ENCODE results near the gene KLRC4. TPM values are rescaled to one million over a fixed set of nuclear protein-coding genes. Genes with fewer than 3 reads are reported as not detected.

The KLRC4 gene
- total RNA-seq, 2 donors from 2014 or later = 5.4 to 17.8 TPM

DNA sequence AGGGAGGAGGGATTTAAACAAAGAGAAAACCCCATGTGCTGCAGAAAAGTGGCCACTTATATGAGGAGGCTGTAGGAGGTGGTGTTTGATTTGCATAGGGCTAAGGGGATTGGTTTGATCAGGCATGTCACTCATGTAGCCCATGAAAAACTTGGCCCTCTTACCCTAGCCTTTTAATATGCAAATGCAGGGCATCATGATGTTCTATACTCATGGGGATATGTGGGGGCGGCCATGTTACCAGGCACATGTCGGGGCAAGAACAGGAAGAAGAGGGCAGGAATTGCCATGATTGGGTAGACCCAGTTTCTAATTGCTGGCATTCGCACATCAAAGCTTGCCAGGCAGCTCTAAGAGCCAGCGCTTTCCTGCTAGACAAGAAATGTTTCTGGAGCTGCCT lies 48.5 kb downstream of the KLRC4 start:
- H3K36me3 Mint-ChIP-seq = peaks cover 4% of the 10 kb centered on the region
- H3K27ac Mint-ChIP-seq = peak overlapping the region; percentile 14 to 39
- no peak for ATAC-seq
- no peak overlapping the region for H3K4me3 Mint-ChIP-seq
- H3K9me3 Mint-ChIP-seq = no peaks in the 10 kb centered on the region
- no peak for DNase-seq (ENCODE audit: low spot score)
- H3K27me3 Mint-ChIP-seq = no peaks in the 10 kb centered on the region
- H3K4me1 Mint-ChIP-seq (ENCODE audit: low read depth in 2 of 2) = peaks cover 29 to 39% of the 10 kb centered on the region in 2 donors

DNA sequence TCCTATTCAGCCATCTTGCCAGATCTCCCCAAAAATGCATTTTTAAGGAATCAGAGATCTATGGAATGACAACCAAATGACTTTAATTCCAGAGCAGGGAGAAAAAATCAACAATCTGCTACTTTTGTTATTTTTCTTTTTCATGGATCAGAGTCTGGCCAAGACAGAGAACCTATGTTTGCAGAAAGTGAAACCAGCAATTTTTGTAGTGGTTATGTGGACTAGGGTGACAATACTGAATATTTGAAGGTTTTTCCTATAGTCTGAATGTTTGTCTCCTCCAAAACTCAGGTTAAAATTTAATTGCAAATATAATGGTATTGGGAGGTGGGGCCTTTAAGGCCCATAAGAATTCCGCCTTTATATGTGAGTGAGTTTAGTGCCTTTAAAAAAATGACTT lies 50.6 kb downstream of the KLRC4 start:
- peak overlapping the region; percentile 55 to 66 for H3K27ac Mint-ChIP-seq
- no peaks in the 10 kb centered on the region for H3K9me3 Mint-ChIP-seq
- peaks cover 33 to 42% of the 10 kb centered on the region in 2 donors for H3K4me1 Mint-ChIP-seq (ENCODE audit: low read depth in 2 of 2)
- ATAC-seq = no peak
- peaks cover 5% of the 10 kb centered on the region for H3K36me3 Mint-ChIP-seq
- H3K27me3 Mint-ChIP-seq = no peaks in the 10 kb centered on the region
- peak overlapping the region; percentile 62 for H3K4me3 Mint-ChIP-seq
- DNase-seq (ENCODE audit: low spot score) = no peak

- H3K9me3 Mint-ChIP-seq = no peaks in the 10 kb centered on the region
- peaks cover 12% of the 10 kb centered on the region for H3K36me3 Mint-ChIP-seq
- H3K27ac Mint-ChIP-seq = peak overlapping the region in 1 of 2 donors; percentile 66
- H3K4me1 Mint-ChIP-seq (ENCODE audit: low read depth in 2 of 2) = peaks cover 37 to 49% of the 10 kb centered on the region in 2 donors
- H3K27me3 Mint-ChIP-seq = no peaks in the 10 kb centered on the region
- no peak for DNase-seq (ENCODE audit: low spot score)
- H3K4me3 Mint-ChIP-seq = no peak overlapping the region
- ATAC-seq = peak; percentile 57 to 71
Observed at GRCh38 chr12:10358131-10358530, 51.4 kb downstream of the KLRC4 start.

Other genes starting within 250 kb of the KLRC4 start
- not detected for gene OLR1, start 237.6 kb downstream of the KLRC4 start, total RNA-seq
- not detected for gene TMEM52B, start 230.7 kb downstream of the KLRC4 start, total RNA-seq
- 10 to 100 TPM; 24.9 to 48.8 TPM for gene GABARAPL1, start 196.9 kb downstream of the KLRC4 start, total RNA-seq
- gene KLRD1, start 101.9 kb downstream of the KLRC4 start, total RNA-seq = 100 to 1,000 TPM in 1 of 2 donors, 10 to 100 TPM in 1; 58.2 to 197 TPM
- gene KLRK1, start 19.7 kb downstream of the KLRC4 start, total RNA-seq = 100 to 1,000 TPM in 1 of 2 donors, 10 to 100 TPM in 1; 80.4 to 126 TPM
- gene KLRC3, start 10.8 kb upstream of the KLRC4 start, total RNA-seq = 1 to 10 TPM; 7.9 to 9.6 TPM
- gene KLRC2, start 26.3 kb upstream of the KLRC4 start, total RNA-seq = 10 to 100 TPM in 1 of 2 donors, 1 to 10 TPM in 1; 1.4 to 23.4 TPM
- 10 to 100 TPM; 52.9 to 63.9 TPM for gene KLRC1, start 43.6 kb upstream of the KLRC4 start, total RNA-seq
- gene EIF2S3B, start 96.1 kb upstream of the KLRC4 start, total RNA-seq = under 1 TPM; 0.33 to 0.45 TPM
- gene MAGOHB, start 203.9 kb upstream of the KLRC4 start, total RNA-seq = 10 to 100 TPM; 84.0 to 94.4 TPM

Measured in natural killer cell treated with Interleukin-12 subunit alpha and Interleukin-12 subunit beta and Interleukin-15 and Interleukin-18, amount 100 ng/mL, for 72 hours (primary cell).